Measurements from ENCODE around the gene ZBTB6. TPM values are rescaled to one million over a fixed set of nuclear protein-coding genes. Genes with fewer than 3 reads are reported as not detected.
"Not testable (repeated sequence)": the region's sequence is repeated elsewhere in the genome, so short reads cannot be mapped to it uniquely, and the experiment has no call there.

The ZBTB6 gene
- total and polyA plus RNA-seq, 7 donors, result 3.0 to 14.5 (median 7.1) TPM

- intact Hi-C loops (cut with DNase I), result no loop called here
- H3K27me3 ChIP-seq, result no peaks in the 10 kb centered on the region
- no peaks in the 10 kb centered on the region for H3K4me1 ChIP-seq
- no peak overlapping the region for H3K4me3 ChIP-seq
- no peak for TF ChIP-seq POLR2A (IDR thresholded peaks at IDR 0.05)
- TF ChIP-seq CTCF (IDR thresholded peaks at IDR 0.05), result no peak
- no peak for TF ChIP-seq POLR2AphosphoS5 (IDR thresholded peaks at IDR 0.05)
- no peak for TF ChIP-seq EP300 (IDR thresholded peaks at IDR 0.05)
- 61 to 85% methylated on average over 2 of the region's 2 CpGs for WGBS, 2 donors
- no peak overlapping the region for H3K27ac ChIP-seq
- no peak for DNase-seq
- H3K9me3 ChIP-seq, result no peaks in the 10 kb centered on the region
- H3K36me3 ChIP-seq, result peaks cover 34 to 100% (median 68%) of the 10 kb centered on the region in 4 donors
These were observed 33.7 kb downstream of the ZBTB6 start for GRCh38 chr9:122879443-122879842.

GRCh38 chr9:122875523-122875922 is 37.6 kb downstream of the ZBTB6 start:
- 67 to 88% methylated on average over 1 of the region's 1 CpG for WGBS, 2 donors

DNA sequence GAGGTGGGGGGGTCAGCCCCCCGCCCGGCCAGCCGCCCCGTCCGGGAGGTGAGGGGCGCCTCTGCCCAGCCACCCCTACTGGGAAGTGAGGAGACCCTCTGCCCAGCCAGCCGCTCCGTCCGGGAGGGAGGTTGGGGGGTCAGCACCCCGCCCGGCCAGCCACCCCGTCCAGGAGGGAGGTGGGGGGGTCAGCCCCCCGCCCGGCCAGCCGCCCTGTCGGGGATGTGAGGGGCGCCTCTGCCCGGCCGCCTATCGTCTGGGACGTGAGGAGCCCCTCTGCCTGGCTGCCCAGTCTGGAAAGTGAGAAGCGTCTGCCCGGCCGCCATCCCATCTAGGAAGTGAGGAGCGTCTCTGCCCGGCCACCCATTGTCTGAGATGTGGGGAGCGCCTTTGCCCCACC is 45.8 kb downstream of the ZBTB6 start:
- intact Hi-C loops (cut with DNase I); H3K27ac ChIP-seq; H3K27me3 ChIP-seq; H3K9me3 ChIP-seq; DNase-seq; H3K4me1 ChIP-seq; H3K4me3 ChIP-seq: not testable (repeated sequence)
- WGBS, 2 donors, result 90 to 97% methylated on average over 11 to 13 of the region's 27 CpGs
- peaks cover 3 to 51% (median 14%) of the 10 kb centered on the region in 4 donors for H3K36me3 ChIP-seq

More at GRCh38 chr9:122875523-122875922, 37.6 kb downstream of the ZBTB6 start:
- Histone ChIP-seq H3K4me1 (no peaks in the 10 kb centered on the region), H3K27ac (no peak overlapping the region), H3K27me3 (no peaks in the 10 kb centered on the region), H3K9me3 (no peaks in the 10 kb centered on the region), H3K4me3 (no peak overlapping the region), H3K36me3 (peaks cover 34 to 100% (median 58%) of the 10 kb centered on the region in 4 donors)
- intact Hi-C loops (cut with DNase I), result no loop called here
- no peak for DNase-seq
- no peak for TF ChIP-seq EP300 (IDR thresholded peaks at IDR 0.05)

- DNase-seq, result no peak
- Histone ChIP-seq H3K27ac (no peak overlapping the region), H3K9me3 (no peaks in the 10 kb centered on the region), H3K27me3 (no peaks in the 10 kb centered on the region), H3K4me3 (no peak overlapping the region), H3K36me3 (peaks cover 3 to 40% (median 9%) of the 10 kb centered on the region in 4 donors), H3K4me1 (no peaks in the 10 kb centered on the region)
- WGBS, 2 donors, result 100% methylated on average over 1 of the region's 5 CpGs; no CpG with 5 or more reads in 1 of the 2 donors
- no peak for TF ChIP-seq EP300 (IDR thresholded peaks at IDR 0.05)
- no peak for TF ChIP-seq POLR2A (IDR thresholded peaks at IDR 0.05)
- TF ChIP-seq POLR2AphosphoS5 (IDR thresholded peaks at IDR 0.05), result no peak
- TF ChIP-seq CTCF (IDR thresholded peaks at IDR 0.05), result no peak
- intact Hi-C loops (cut with DNase I), result no loop called here
These were observed 47.0 kb downstream of the ZBTB6 start for GRCh38 chr9:122866079-122866478.

GRCh38 chr9:122865300-122865699 is 47.8 kb downstream of the ZBTB6 start:
- H3K36me3 ChIP-seq, result peaks cover 3 to 40% (median 9%) of the 10 kb centered on the region in 4 donors
- no peak overlapping the region for H3K4me3 ChIP-seq
- no peaks in the 10 kb centered on the region for H3K27me3 ChIP-seq
- H3K4me1 ChIP-seq, result no peaks in the 10 kb centered on the region
- intact Hi-C loops (cut with DNase I), result no loop called here
- 90% methylated on average over 7 of the region's 7 CpGs for WGBS, 2 donors
- DNase-seq, result no peak
- H3K27ac ChIP-seq, result no peak overlapping the region
- no peaks in the 10 kb centered on the region for H3K9me3 ChIP-seq
- TF ChIP-seq POLR2AphosphoS5 (IDR thresholded peaks at IDR 0.05) (no peak), EP300 (IDR thresholded peaks at IDR 0.05) (no peak), CTCF (IDR thresholded peaks at IDR 0.05) (no peak), POLR2A (IDR thresholded peaks at IDR 0.05) (no peak)

DNA sequence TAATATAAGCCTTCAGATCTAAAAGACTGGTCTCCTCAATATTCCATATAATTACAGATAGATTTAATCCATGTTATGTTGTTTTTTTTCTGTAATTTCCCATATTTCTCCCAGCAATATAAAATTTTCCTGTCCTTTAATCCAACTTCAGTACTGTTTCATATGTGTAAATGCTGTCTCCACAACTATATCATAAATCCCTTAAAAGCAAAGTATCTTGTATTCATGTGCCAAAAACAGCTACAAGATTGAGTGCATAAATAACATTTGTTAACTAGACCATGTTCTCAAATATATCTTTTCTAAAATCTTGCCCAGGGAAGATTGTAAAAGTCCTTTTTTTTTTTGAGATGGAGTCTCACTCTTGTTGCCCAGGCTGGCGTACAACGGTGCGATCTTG is 49.7 kb downstream of the ZBTB6 start:
- intact Hi-C loops (cut with DNase I), result no loop called here
- H3K4me1 ChIP-seq, result no peaks in the 10 kb centered on the region
- no peak overlapping the region for H3K27ac ChIP-seq
- H3K36me3 ChIP-seq, result peaks cover 4 to 42% (median 16%) of the 10 kb centered on the region in 4 donors
- no peaks in the 10 kb centered on the region for H3K27me3 ChIP-seq
- DNase-seq, result no peak
- H3K9me3 ChIP-seq, result no peaks in the 10 kb centered on the region
- TF ChIP-seq POLR2AphosphoS5 (IDR thresholded peaks at IDR 0.05), result no peak
- no peak for TF ChIP-seq CTCF (IDR thresholded peaks at IDR 0.05)
- TF ChIP-seq EP300 (IDR thresholded peaks at IDR 0.05), result no peak
- TF ChIP-seq POLR2A (IDR thresholded peaks at IDR 0.05), result no peak
- no peak overlapping the region for H3K4me3 ChIP-seq
- 97 to 98% methylated on average over 3 of the region's 3 CpGs for WGBS, 2 donors

Measured in sigmoid colon (tissue), 7 donors.